ENCODE results near the gene CD164L2. TPM values are rescaled to one million over a fixed set of nuclear protein-coding genes. Genes with fewer than 3 reads are reported as not detected.

CD164L2 gene
- total and polyA plus RNA-seq, 2 donors from 2014 or later, result 0.63 to 1.1 TPM

DNA sequence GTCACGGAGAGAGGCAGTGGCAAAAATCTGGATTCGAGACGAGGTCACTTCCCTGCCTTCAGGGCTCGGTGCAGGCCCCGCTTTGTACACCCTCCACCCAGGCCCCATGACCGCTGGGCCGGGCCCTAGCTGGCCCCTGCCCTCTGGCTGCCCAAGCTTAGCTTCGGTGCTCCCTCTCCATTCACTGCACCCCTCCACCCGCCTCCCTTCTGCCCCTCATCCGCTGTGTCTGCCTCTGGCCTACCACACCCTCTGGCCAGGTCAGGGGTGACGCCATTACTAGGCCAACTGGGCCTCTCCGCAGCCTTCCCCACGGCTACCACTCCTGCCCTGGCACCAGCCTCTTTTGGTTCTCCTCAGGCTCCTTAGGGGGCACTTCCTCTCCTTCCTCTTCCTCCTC is 528 bp upstream of the CD164L2 start:
- TF ChIP-seq CTCF (IDR thresholded peaks at IDR 0.05; ENCODE audit: borderline replicate concordance, extremely low read depth, insufficient read depth), result no peak
- DNase-seq (no peak), FAIRE-seq (no peak)
- Histone ChIP-seq H3K27me3 (ENCODE audit: control insufficient read depth, insufficient read depth, low read length) (no peaks in the 10 kb centered on the region), H3K4me1 (ENCODE audit: control insufficient read depth in 2 of 3, insufficient read depth in 2 of 3, low read depth in 1 of 3, low read length in 3 of 3) (no peaks in the 10 kb centered on the region), H3K9me3 (ENCODE audit: control insufficient read depth in 2 of 3, insufficient read depth in 1 of 3, low read length in 3 of 3) (no peaks in the 10 kb centered on the region), H3K27ac (ENCODE audit: low read depth in 2 of 2, low read length in 2 of 2) (no peak overlapping the region), H3K36me3 (ENCODE audit: control insufficient read depth in 2 of 3, insufficient read depth in 3 of 3, low read length in 3 of 3) (no peaks in the 10 kb centered on the region), H3K4me3 (ENCODE audit: low read length in 3 of 3) (no peak overlapping the region), H3K9ac (ENCODE audit: low read length in 3 of 3) (no peak overlapping the region)
- intact Hi-C loops (cut with DNase I), result no loop called here

GRCh38 chr1:27381969-27382762 is 967 bp downstream of the CD164L2 start:
- Histone ChIP-seq H3K27me3 (ENCODE audit: control insufficient read depth, insufficient read depth, low read length) (no peaks in the 10 kb centered on the region), H3K9me3 (ENCODE audit: control insufficient read depth in 2 of 3, insufficient read depth in 1 of 3, low read length in 3 of 3) (no peaks in the 10 kb centered on the region), H3K9ac (ENCODE audit: low read length in 3 of 3) (no peak overlapping the region), H3K27ac (ENCODE audit: low read depth in 2 of 2, low read length in 2 of 2) (no peak overlapping the region), H3K36me3 (ENCODE audit: control insufficient read depth in 2 of 3, insufficient read depth in 3 of 3, low read length in 3 of 3) (no peaks in the 10 kb centered on the region), H3K4me1 (ENCODE audit: control insufficient read depth in 2 of 3, insufficient read depth in 2 of 3, low read depth in 1 of 3, low read length in 3 of 3) (no peaks in the 10 kb centered on the region), H3K4me3 (ENCODE audit: low read length in 3 of 3) (no peak overlapping the region)
- intact Hi-C loops (cut with DNase I), result no loop called here
- no peak for TF ChIP-seq CTCF (IDR thresholded peaks at IDR 0.05; ENCODE audit: borderline replicate concordance, extremely low read depth, insufficient read depth)
- FAIRE-seq, result no peak
- no peak for DNase-seq

DNA sequence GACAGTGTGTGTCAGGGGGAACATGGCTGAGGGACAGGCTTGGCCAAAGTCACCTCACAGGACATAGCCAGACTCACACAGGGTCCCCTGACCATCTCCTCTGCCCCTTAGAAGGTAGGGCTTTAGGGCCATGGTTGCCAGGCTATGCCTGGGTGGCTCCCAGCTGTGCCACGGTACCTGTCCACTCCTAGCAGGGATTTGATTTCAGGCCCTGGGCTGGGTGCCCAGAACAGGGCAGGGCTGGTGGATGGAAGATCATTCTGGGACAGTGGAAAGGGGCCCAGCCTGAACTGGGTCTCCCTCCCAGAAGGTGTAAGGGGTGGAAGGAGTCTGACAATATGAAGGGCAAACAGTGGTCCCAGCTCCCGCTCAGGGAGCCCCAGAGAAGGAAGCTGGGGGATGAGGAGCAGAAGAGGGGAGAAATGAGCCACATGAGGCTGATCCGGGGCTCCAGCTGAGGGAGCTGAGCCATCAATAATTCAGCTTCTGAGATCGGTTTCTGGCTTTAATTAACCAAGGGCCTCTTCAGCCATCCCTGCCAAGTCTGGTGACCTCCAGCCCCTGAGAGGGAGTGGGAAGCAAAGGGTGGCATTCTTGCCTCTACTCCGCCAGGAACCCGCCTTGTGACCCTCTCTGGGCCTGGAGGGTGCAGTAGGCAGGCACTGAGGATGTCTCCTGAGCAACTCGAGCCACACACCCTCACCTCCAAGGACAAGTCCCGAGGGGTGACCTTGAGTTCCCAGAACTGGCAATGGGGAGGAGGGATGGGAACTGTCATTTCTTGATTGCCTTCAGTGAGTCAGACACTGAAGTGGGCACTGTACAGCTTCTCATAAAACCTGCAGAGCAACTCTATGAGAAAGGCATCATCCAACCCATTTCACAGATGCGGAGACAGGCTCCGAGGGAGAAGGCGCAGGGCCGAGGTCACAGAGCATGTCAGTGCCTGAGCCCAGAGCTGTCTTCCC is 2.1 kb downstream of the CD164L2 start:
- Histone ChIP-seq H3K9ac (ENCODE audit: low read length in 3 of 3) (peak overlapping the region in 1 of 3 donors; percentile 26), H3K4me1 (ENCODE audit: control insufficient read depth in 2 of 3, insufficient read depth in 2 of 3, low read depth in 1 of 3, low read length in 3 of 3) (no peaks in the 10 kb centered on the region), H3K4me3 (ENCODE audit: low read length in 3 of 3) (no peak overlapping the region), H3K27ac (ENCODE audit: low read depth in 2 of 2, low read length in 2 of 2) (no peak overlapping the region), H3K9me3 (ENCODE audit: control insufficient read depth in 2 of 3, insufficient read depth in 1 of 3, low read length in 3 of 3) (no peaks in the 10 kb centered on the region), H3K36me3 (ENCODE audit: control insufficient read depth in 2 of 3, insufficient read depth in 3 of 3, low read length in 3 of 3) (no peaks in the 10 kb centered on the region), H3K27me3 (ENCODE audit: control insufficient read depth, insufficient read depth, low read length) (no peaks in the 10 kb centered on the region)
- TF ChIP-seq CTCF (IDR thresholded peaks at IDR 0.05; ENCODE audit: borderline replicate concordance, extremely low read depth, insufficient read depth), result no peak
- FAIRE-seq, result no peak
- no peak for DNase-seq
- intact Hi-C loops (cut with DNase I), result no loop called here
